Testis (tissue), 2 donors: ENCODE data around the gene PRSS35.

Source experiments
- CTCF ChIP-seq, 3 experiments: fragments of 450-650 bp in 2 of 3; fragments of 200-600 bp in 1 of 3; sonication (generic) in 1 of 3; IDR thresholded peaks; one replicate each; pipeline ENCODE4 v1.5.1; 2016 to 2019; ENCODE audit warnings: antibody characterized with exemption in 3 of 3, mild to moderate bottlenecking in 2 of 3, moderate library complexity in 1 of 3
- POLR2A ChIP-seq: fragments of 450-650 bp; IDR thresholded peaks from one replicate; pipeline ENCODE4 v1.6.1; 2017; ENCODE audit warnings: antibody characterized with exemption, mild to moderate bottlenecking, moderate library complexity

DNA sequence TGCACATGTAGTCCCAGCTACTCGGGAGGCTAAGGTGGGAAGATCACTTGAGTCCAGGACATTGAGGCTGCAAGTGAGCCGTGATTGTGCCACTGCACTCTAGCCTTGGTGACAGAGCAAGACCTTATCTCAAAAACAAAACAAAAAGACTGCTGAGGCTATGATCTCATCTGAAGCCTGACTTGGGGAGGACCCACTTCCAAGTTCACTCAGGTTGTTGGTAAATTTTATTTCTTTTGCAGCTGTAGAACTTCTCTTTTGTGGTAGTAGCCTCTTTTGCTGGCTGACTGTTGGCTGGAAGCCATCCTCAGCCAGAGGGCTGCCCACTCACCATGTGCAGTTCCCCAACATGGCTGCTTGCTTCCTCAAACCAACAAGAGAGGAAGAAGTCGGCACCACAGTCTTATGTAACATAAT is 44.7 kb upstream of the PRSS35 start:
- TF ChIP-seq CTCF (IDR thresholded peaks at IDR 0.05) (no peak), POLR2A (no peak)
